GM12878 (cell line): ENCODE data around the gene MRPL39.

Source experiments
- ATF3 ChIP-seq: IDR thresholded peaks from 2 replicates; pipeline ENCODE4 v1.6.1; 2011; ENCODE audit warnings: low read depth, mild to moderate bottlenecking, low read length, moderate library complexity, borderline replicate concordance; ENCODE audit errors: extremely low read depth
- ATF7 ChIP-seq: fragments of 450-650 bp; IDR thresholded peaks from 2 replicates; pipeline ENCODE4 v1.6.1; 2016; ENCODE audit warnings: low read depth, mild to moderate bottlenecking
- BCL11A ChIP-seq: IDR thresholded peaks from 2 replicates; pipeline ENCODE4 v1.6.1; 2011; ENCODE audit warnings: low read depth, low read length
- CEBPZ ChIP-seq: fragments of 150-350 bp; IDR thresholded peaks from 2 replicates; pipeline ENCODE4 v1.6.1; 2016; ENCODE audit warnings: low read depth, low read length
- CTCF ChIP-seq, 3 experiments: IDR thresholded peaks in 2 of 3; conservative IDR thresholded peaks in 1 of 3; 2 replicates each; pipeline ENCODE4 v1.5.1; 2011; ENCODE audit warnings: low read depth in 3 of 3, low read length in 3 of 3, mild to moderate bottlenecking in 3 of 3, control low read depth in 2 of 3, moderate library complexity in 2 of 3, inconsistent platforms in 1 of 3, mixed read lengths in 1 of 3; ENCODE audit not compliant: control insufficient read depth in 2 of 3, insufficient read depth in 1 of 3; ENCODE audit errors: extremely low read depth in 1 of 3
- KAT2A ChIP-seq: conservative IDR thresholded peaks from 2 replicates; pipeline ENCODE4 v1.6.1; 2011; ENCODE audit warnings: low read depth, low read length; ENCODE audit not compliant: control insufficient read depth
- NFYB ChIP-seq: IDR thresholded peaks from 2 replicates; pipeline ENCODE4 v1.6.1; 2011; ENCODE audit warnings: low read depth, mild to moderate bottlenecking, low read length, improper control_type of control experiment, moderate library complexity; ENCODE audit not compliant: insufficient read depth
- PAX5 ChIP-seq: IDR thresholded peaks from 2 replicates; pipeline ENCODE4 v1.6.1; 2011; ENCODE audit warnings: low read depth, low read length, borderline replicate concordance
- SIN3A ChIP-seq: IDR thresholded peaks from 2 replicates; pipeline ENCODE4 v1.6.1; 2012; ENCODE audit warnings: low read depth, low read length, improper control_type of control experiment
- SP1 ChIP-seq: IDR thresholded peaks from one replicate; pipeline ENCODE4 v1.6.1; 2011; ENCODE audit warnings: low read depth, low read length
- SREBF2 ChIP-seq: IDR thresholded peaks from 2 replicates; pipeline ENCODE4 v1.6.1; 2012; ENCODE audit warnings: mild to moderate bottlenecking, low read length
- TAF1 ChIP-seq: IDR thresholded peaks from 2 replicates; pipeline ENCODE4 v1.6.1; 2011; ENCODE audit warnings: mild to moderate bottlenecking, low read depth, low read length, borderline replicate concordance
- USF2 ChIP-seq: IDR thresholded peaks from 2 replicates; pipeline ENCODE4 v1.6.1; 2011; ENCODE audit warnings: low read depth, low read length, improper control_type of control experiment, borderline replicate concordance
- ZNF384 ChIP-seq: IDR thresholded peaks from 2 replicates; pipeline ENCODE4 v1.6.1; 2012; ENCODE audit warnings: low read depth, mild to moderate bottlenecking, low read length, improper control_type of control experiment, borderline replicate concordance

- TF ChIP-seq CTCF (IDR thresholded peaks at IDR 0.05 in 2 of 3, conservative IDR thresholded peaks at IDR 0.05 in 1 of 3; ENCODE audit: control insufficient read depth in 2 of 3, extremely low read depth in 1 of 3, insufficient read depth in 1 of 3, low read depth in 3 of 3, low read length in 3 of 3) = no peak
- no peak for TF ChIP-seq BCL11A
- no peak for TF ChIP-seq SIN3A
- no peak for TF ChIP-seq ATF3
- no peak for TF ChIP-seq SREBF2
- no peak for TF ChIP-seq PAX5
- TF ChIP-seq NFYB = no peak
- TF ChIP-seq ATF7 = no peak
- TF ChIP-seq SP1 = no peak
- TF ChIP-seq ZNF384 = no peak
- TF ChIP-seq USF2 = no peak
- no peak for TF ChIP-seq KAT2A
- no peak for TF ChIP-seq TAF1
- TF ChIP-seq CEBPZ = no peak
Measured at GRCh38 chr21:25649146-25649545, 41.9 kb upstream of the MRPL39 start.
